Epithelial cell of proximal tubule (primary cell): ENCODE measurements around the gene PCDH7. TPM values are rescaled to one million over a fixed set of nuclear protein-coding genes. Genes with fewer than 3 reads are reported as not detected.

Experiments
- DNase-seq: peaks from one replicate; pipeline ENCODE4 v3.0.0-alpha.2; 2011; ENCODE audit warnings: low read depth
- H3K4me3 ChIP-seq: 2 replicates; pipeline ENCODE4 v1.5.1; 2011; ENCODE audit warnings: low read depth, mild to moderate bottlenecking, low read length
- CTCF ChIP-seq: conservative IDR thresholded peaks from 2 replicates; pipeline ENCODE4 v1.5.1; 2012; ENCODE audit warnings: low read depth, mild to moderate bottlenecking, low read length
- total RNA-seq: library from RNA; depleted of rRNA; stranded (reverse); fragments of >200 nt; gene quantifications from 2 replicates; pipeline ENCODE4 v1.2.3, GENCODE V29; 2015

PCDH7 gene
- total RNA-seq, 1 donor from 2014 or later, result 1.9 TPM

- no peak overlapping the region for H3K4me3 ChIP-seq
- TF ChIP-seq CTCF, result no peak
- no peak for DNase-seq
Measured at GRCh38 chr4:30727409-30727808, 7.2 kb downstream of the PCDH7 start.

GRCh38 chr4:30728311-30728710 is 8.1 kb downstream of the PCDH7 start:
- TF ChIP-seq CTCF, result no peak
- H3K4me3 ChIP-seq, result no peak overlapping the region
- DNase-seq, result no peak

- TF ChIP-seq CTCF, result no peak
- no peak for DNase-seq
- H3K4me3 ChIP-seq, result no peak overlapping the region
Measured at GRCh38 chr4:30743897-30744296, 23.7 kb downstream of the PCDH7 start.

- no peak for DNase-seq
- H3K4me3 ChIP-seq, result no peak overlapping the region
- no peak for TF ChIP-seq CTCF
Measured at GRCh38 chr4:30744386-30744785, 24.2 kb downstream of the PCDH7 start.

- no peak for TF ChIP-seq CTCF
- no peak for DNase-seq
- no peak overlapping the region for H3K4me3 ChIP-seq
Measured at GRCh38 chr4:30744957-30745640, 24.9 kb downstream of the PCDH7 start.

GRCh38 chr4:30746735-30747134 is 26.6 kb downstream of the PCDH7 start:
- no peak for TF ChIP-seq CTCF
- DNase-seq, result no peak
- H3K4me3 ChIP-seq, result no peak overlapping the region

GRCh38 chr4:30753316-30753715 is 33.1 kb downstream of the PCDH7 start:
- DNase-seq, result no peak
- H3K4me3 ChIP-seq, result no peak overlapping the region
- no peak for TF ChIP-seq CTCF
